Loucy (cell line): ENCODE measurements around the gene NDE1.

Source experiments
- H2AFZ ChIP-seq: fragments of 200-600 bp; sonication (generic); 2 replicates; pipeline ENCODE4 v1.6.0; 2016; ENCODE audit warnings: antibody characterized with exemption, mild to moderate bottlenecking, low read length, moderate library complexity
- H3F3A ChIP-seq: fragments of 200-600 bp; 2 replicates; pipeline ENCODE4 v1.6.0; 2016; ENCODE audit warnings: antibody characterized with exemption, low read depth, mild to moderate bottlenecking
- H3K27me3 ChIP-seq: fragments of 200-600 bp; sonication (generic); 2 replicates; pipeline ENCODE4 v1.6.1; 2014; ENCODE audit warnings: low read length, mild to moderate bottlenecking; ENCODE audit not compliant: insufficient read depth, poor library complexity, severe bottlenecking
- H3K36me3 ChIP-seq: fragments of 200-600 bp; sonication (generic); 2 replicates; pipeline ENCODE4 v1.6.1; 2016; ENCODE audit warnings: low read length; ENCODE audit not compliant: insufficient read depth
- H3K4me1 ChIP-seq: fragments of 200-600 bp; sonication (generic); 2 replicates; pipeline ENCODE4 v1.5.1; 2014; ENCODE audit warnings: low read length, mild to moderate bottlenecking; ENCODE audit not compliant: insufficient read depth, poor library complexity, severe bottlenecking
- H3K4me2 ChIP-seq: fragments of 200-600 bp; sonication (generic); 2 replicates; pipeline ENCODE4 v1.6.0; 2014; ENCODE audit warnings: antibody characterized with exemption, low read length, low read depth, mild to moderate bottlenecking; ENCODE audit not compliant: poor library complexity, severe bottlenecking
- H3K4me3 ChIP-seq: fragments of 200-600 bp; sonication (generic); 2 replicates; pipeline ENCODE4 v1.5.1; 2014; ENCODE audit warnings: low read length, mild to moderate bottlenecking, mixed read lengths; ENCODE audit not compliant: poor library complexity, severe bottlenecking
- H3K79me2 ChIP-seq: fragments of 200-600 bp; sonication (generic); 2 replicates; pipeline ENCODE4 v1.6.1; 2014; ENCODE audit warnings: low read length; ENCODE audit not compliant: insufficient read depth
- H3K9ac ChIP-seq: fragments of 200-600 bp; sonication (generic); 2 replicates; pipeline ENCODE4 v1.6.0; 2014; ENCODE audit warnings: mild to moderate bottlenecking, low read depth, low read length, moderate library complexity; ENCODE audit not compliant: poor library complexity, severe bottlenecking
- H3K9me2 ChIP-seq: fragments of 200-600 bp; sonication (generic); replicated peaks from 2 replicates; pipeline ENCODE4 v1.6.1; 2016; ENCODE audit warnings: low read depth, low read length, mixed read lengths
- H3K9me3 ChIP-seq: fragments of 200-600 bp; sonication (generic); 2 replicates; pipeline ENCODE4 v1.6.1; 2014; ENCODE audit warnings: mild to moderate bottlenecking, antibody characterized with exemption, low read length, low read depth; ENCODE audit not compliant: insufficient read depth
- H4K20me1 ChIP-seq: fragments of 200-600 bp; sonication (generic); 2 replicates; pipeline ENCODE4 v1.6.0; 2014; ENCODE audit warnings: antibody characterized with exemption, low read length, mild to moderate bottlenecking; ENCODE audit not compliant: insufficient read depth, poor library complexity, severe bottlenecking
- EZH2phosphoT487 ChIP-seq: fragments of 200-600 bp; IDR thresholded peaks from 2 replicates; pipeline ENCODE4 v1.6.1; 2018; ENCODE audit warnings: antibody characterized with exemption, mild to moderate bottlenecking, moderate library complexity, borderline replicate concordance
- TF ChIP-seq, protein P1 (sequence below): fragments of 200-600 bp; sonication (generic); conservative IDR thresholded peaks from 2 replicates; pipeline ENCODE4 v1.5.1; 2014; ENCODE audit warnings: mild to moderate bottlenecking, antibody characterized with exemption, low read length

NDE1 gene

DNA sequence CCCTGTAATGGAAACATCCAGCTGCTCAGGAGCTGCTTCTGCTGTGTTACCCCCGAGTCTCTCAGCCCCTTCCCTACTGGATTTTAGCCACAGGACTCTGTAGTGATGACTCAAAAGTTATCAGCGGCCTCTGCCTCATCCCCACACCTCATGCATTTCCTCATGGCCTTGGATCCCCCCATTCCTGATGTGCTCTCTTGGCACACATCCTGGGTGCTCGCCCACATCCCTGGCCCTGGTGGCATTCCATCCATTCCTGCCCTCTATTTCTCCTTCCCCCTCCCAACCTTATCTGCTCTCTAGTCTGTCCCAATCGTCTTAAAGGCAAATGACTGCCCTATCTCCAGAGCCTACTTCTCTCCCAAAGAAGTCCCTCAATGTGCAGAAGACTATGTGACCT is 31.7 kb upstream of the NDE1 start:
- peaks cover 24% of the 10 kb centered on the region; the same call in 1 of the 2 replicates for H3K36me3 ChIP-seq
- no peak overlapping the region for H3K4me2 ChIP-seq
- no peaks in the 10 kb centered on the region for H3F3A ChIP-seq
- no peaks in the 10 kb centered on the region for H3K9me3 ChIP-seq
- no peaks in the 10 kb centered on the region for H3K79me2 ChIP-seq
- TF ChIP-seq, protein P1, sequence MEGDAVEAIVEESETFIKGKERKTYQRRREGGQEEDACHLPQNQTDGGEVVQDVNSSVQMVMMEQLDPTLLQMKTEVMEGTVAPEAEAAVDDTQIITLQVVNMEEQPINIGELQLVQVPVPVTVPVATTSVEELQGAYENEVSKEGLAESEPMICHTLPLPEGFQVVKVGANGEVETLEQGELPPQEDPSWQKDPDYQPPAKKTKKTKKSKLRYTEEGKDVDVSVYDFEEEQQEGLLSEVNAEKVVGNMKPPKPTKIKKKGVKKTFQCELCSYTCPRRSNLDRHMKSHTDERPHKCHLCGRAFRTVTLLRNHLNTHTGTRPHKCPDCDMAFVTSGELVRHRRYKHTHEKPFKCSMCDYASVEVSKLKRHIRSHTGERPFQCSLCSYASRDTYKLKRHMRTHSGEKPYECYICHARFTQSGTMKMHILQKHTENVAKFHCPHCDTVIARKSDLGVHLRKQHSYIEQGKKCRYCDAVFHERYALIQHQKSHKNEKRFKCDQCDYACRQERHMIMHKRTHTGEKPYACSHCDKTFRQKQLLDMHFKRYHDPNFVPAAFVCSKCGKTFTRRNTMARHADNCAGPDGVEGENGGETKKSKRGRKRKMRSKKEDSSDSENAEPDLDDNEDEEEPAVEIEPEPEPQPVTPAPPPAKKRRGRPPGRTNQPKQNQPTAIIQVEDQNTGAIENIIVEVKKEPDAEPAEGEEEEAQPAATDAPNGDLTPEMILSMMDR = no peak
- no peaks in the 10 kb centered on the region for H3K9me2 ChIP-seq
- no peak overlapping the region for H2AFZ ChIP-seq
- no peak overlapping the region for H3K4me3 ChIP-seq
- H4K20me1 ChIP-seq = no peaks in the 10 kb centered on the region
- no peaks in the 10 kb centered on the region for H3K27me3 ChIP-seq
- H3K9ac ChIP-seq = no peak overlapping the region
- no peaks in the 10 kb centered on the region for H3K4me1 ChIP-seq

DNA sequence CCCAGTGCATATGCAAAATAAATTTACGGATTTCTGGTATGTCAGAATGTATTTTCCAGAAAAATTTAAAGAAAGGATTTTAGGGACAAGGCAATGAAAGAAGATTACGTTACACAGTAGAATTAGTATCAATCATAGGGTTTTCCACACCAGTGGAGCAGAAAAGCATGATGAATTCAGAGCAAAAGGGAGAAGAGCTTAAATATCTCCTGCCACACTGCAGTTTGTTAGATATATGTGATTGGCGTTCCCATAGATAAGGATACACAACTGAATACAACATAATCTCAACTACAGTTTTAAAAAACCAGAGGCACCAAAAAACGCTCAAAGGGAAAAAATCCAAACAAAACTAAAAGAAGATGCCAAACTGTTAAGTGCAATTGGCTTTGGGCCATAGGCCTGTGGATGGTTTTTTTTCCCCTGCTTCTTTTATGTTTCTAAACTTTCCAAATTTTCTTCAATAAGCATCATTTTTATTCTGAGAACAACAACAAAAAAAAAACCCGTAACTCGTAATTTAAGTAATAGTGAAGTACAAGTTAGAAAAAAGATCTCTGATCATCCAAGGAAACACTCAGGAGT is 29.3 kb upstream of the NDE1 start:
- H3K79me2 ChIP-seq = no peaks in the 10 kb centered on the region
- no peaks in the 10 kb centered on the region for H3K27me3 ChIP-seq
- H4K20me1 ChIP-seq = no peaks in the 10 kb centered on the region
- H3K9me3 ChIP-seq = no peaks in the 10 kb centered on the region
- no peak overlapping the region for H3K4me2 ChIP-seq
- H3F3A ChIP-seq = no peaks in the 10 kb centered on the region
- TF ChIP-seq, protein P1 = no peak
- TF ChIP-seq EZH2phosphoT487 = no peak
- H2AFZ ChIP-seq = no peak overlapping the region
- H3K36me3 ChIP-seq = peaks cover 39% of the 10 kb centered on the region; the same call in 1 of the 2 replicates
- no peaks in the 10 kb centered on the region for H3K4me1 ChIP-seq
- no peaks in the 10 kb centered on the region for H3K9me2 ChIP-seq
- no peak overlapping the region for H3K4me3 ChIP-seq
- H3K9ac ChIP-seq = no peak overlapping the region

DNA sequence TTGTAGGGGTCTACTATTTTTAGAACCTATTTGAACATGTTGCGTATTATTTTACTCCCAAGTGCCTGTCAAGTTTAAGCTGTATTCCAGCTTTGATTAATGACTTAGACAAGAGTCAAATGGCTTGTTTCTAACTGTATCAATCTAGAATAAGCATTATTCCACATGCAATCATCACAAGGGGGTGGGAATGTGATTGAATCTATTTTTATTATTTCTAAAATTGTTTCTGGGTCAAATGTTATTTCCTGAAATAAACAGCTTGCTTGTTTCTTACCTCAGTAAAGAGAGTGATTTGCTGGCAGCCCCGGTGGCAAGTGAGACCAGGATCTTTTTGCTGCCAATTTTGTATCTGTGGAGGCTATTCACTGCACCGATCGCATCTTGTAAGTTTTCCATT is 28.6 kb upstream of the NDE1 start:
- H3K4me1 ChIP-seq = no peaks in the 10 kb centered on the region
- no peaks in the 10 kb centered on the region for H3K9me3 ChIP-seq
- H3K9ac ChIP-seq = no peak overlapping the region
- no peak overlapping the region for H3K4me2 ChIP-seq
- no peaks in the 10 kb centered on the region for H3F3A ChIP-seq
- no peak overlapping the region for H3K4me3 ChIP-seq
- H3K27me3 ChIP-seq = no peaks in the 10 kb centered on the region
- H3K9me2 ChIP-seq = no peaks in the 10 kb centered on the region
- peaks cover 33% of the 10 kb centered on the region; the same call in 1 of the 2 replicates for H3K36me3 ChIP-seq
- no peak overlapping the region for H2AFZ ChIP-seq
- no peaks in the 10 kb centered on the region for H3K79me2 ChIP-seq
- no peak for TF ChIP-seq EZH2phosphoT487
- TF ChIP-seq, protein P1 = no peak
- H4K20me1 ChIP-seq = no peaks in the 10 kb centered on the region
